Measurements from ENCODE around the gene PTPRN2. TPM values are rescaled to one million over a fixed set of nuclear protein-coding genes. Genes with fewer than 3 reads are reported as not detected.

Gene PTPRN2
- total RNA-seq, 4 donors from 2014 or later, result 6.6 to 10.7 (median 8.2) TPM

- no peak overlapping the region for H3K27ac ChIP-seq
These were observed 38.9 kb downstream of the PTPRN2 start for GRCh38 chr7:158548726-158549125.

GRCh38 chr7:158547817-158548216, 39.8 kb downstream of the PTPRN2 start:
- H3K27me3 ChIP-seq, result no peaks in the 10 kb centered on the region
- peaks cover 0 to 14% (median 0%) of the 10 kb centered on the region in 4 donors for H3K4me1 ChIP-seq
- DNase-seq (ENCODE audit: low spot score in 2 of 2), result no peak
- TF ChIP-seq EP300 (IDR thresholded peaks at IDR 0.05), result no peak
- no peak for TF ChIP-seq CTCF (IDR thresholded peaks at IDR 0.05)
- no peak overlapping the region for H3K27ac ChIP-seq
- no peak overlapping the region for H3K4me3 ChIP-seq
- no peaks in the 10 kb centered on the region for H3K9me3 ChIP-seq
- no peaks in the 10 kb centered on the region for H3K36me3 ChIP-seq
- WGBS, 2 donors, result 79 to 80% methylated on average over 5 to 9 of the region's 9 CpGs

More at GRCh38 chr7:158548726-158549125, 38.9 kb downstream of the PTPRN2 start:
- Histone ChIP-seq H3K4me1 (peaks cover 0 to 14% (median 0%) of the 10 kb centered on the region in 4 donors), H3K4me3 (no peak overlapping the region), H3K27me3 (no peaks in the 10 kb centered on the region), H3K9me3 (no peaks in the 10 kb centered on the region), H3K36me3 (no peaks in the 10 kb centered on the region)
- TF ChIP-seq EP300 (IDR thresholded peaks at IDR 0.05), result no peak
- no peak for TF ChIP-seq CTCF (IDR thresholded peaks at IDR 0.05)
- TF ChIP-seq POLR2A (IDR thresholded peaks at IDR 0.05), result no peak
- 85 to 86% methylated on average over 14 of the region's 14 CpGs for WGBS, 2 donors
- DNase-seq (ENCODE audit: low spot score in 2 of 2), result no peak

GRCh38 chr7:158546626-158547025, 41.0 kb downstream of the PTPRN2 start:
- Histone ChIP-seq H3K36me3 (no peaks in the 10 kb centered on the region), H3K27ac (no peak overlapping the region), H3K9me3 (no peaks in the 10 kb centered on the region), H3K4me1 (peaks cover 0 to 14% (median 0%) of the 10 kb centered on the region in 4 donors), H3K27me3 (no peaks in the 10 kb centered on the region), H3K4me3 (no peak overlapping the region)
- 87 to 92% methylated on average over 8 to 10 of the region's 11 CpGs for WGBS, 2 donors
- TF ChIP-seq POLR2A (IDR thresholded peaks at IDR 0.05), result no peak
- TF ChIP-seq EP300 (IDR thresholded peaks at IDR 0.05), result no peak
- TF ChIP-seq CTCF (IDR thresholded peaks at IDR 0.05), result no peak
- DNase-seq (ENCODE audit: low spot score in 2 of 2), result no peak

- TF ChIP-seq CTCF (IDR thresholded peaks at IDR 0.05) (no peak), EP300 (IDR thresholded peaks at IDR 0.05) (no peak), POLR2A (IDR thresholded peaks at IDR 0.05) (no peak)
- H3K27ac ChIP-seq, result no peak overlapping the region
- 85 to 90% methylated on average over 13 to 16 of the region's 16 CpGs for WGBS, 2 donors
- DNase-seq (ENCODE audit: low spot score in 2 of 2), result no peak
- H3K9me3 ChIP-seq, result no peaks in the 10 kb centered on the region
- no peaks in the 10 kb centered on the region for H3K27me3 ChIP-seq
- H3K4me1 ChIP-seq, result peaks cover 0 to 14% (median 0%) of the 10 kb centered on the region in 4 donors
- H3K36me3 ChIP-seq, result no peaks in the 10 kb centered on the region
- no peak overlapping the region for H3K4me3 ChIP-seq
These were observed 41.4 kb downstream of the PTPRN2 start for GRCh38 chr7:158546214-158546613.

GRCh38 chr7:158544708-158545107, 42.9 kb downstream of the PTPRN2 start:
- H3K27me3 ChIP-seq, result no peaks in the 10 kb centered on the region
- H3K36me3 ChIP-seq, result no peaks in the 10 kb centered on the region
- TF ChIP-seq EP300 (IDR thresholded peaks at IDR 0.05), result no peak
- DNase-seq (ENCODE audit: low spot score in 2 of 2), result no peak
- H3K9me3 ChIP-seq, result no peaks in the 10 kb centered on the region
- H3K4me3 ChIP-seq, result no peak overlapping the region
- WGBS, 2 donors, result 76 to 81% methylated on average over 7 to 8 of the region's 8 CpGs
- no peak overlapping the region for H3K27ac ChIP-seq
- peaks cover 0 to 11% (median 0%) of the 10 kb centered on the region in 4 donors for H3K4me1 ChIP-seq

- H3K27me3 ChIP-seq, result no peaks in the 10 kb centered on the region
- H3K27ac ChIP-seq, result no peak overlapping the region
- no peak for DNase-seq (ENCODE audit: low spot score in 2 of 2)
- H3K4me3 ChIP-seq, result no peak overlapping the region
- no peak for TF ChIP-seq POLR2A (IDR thresholded peaks at IDR 0.05)
- no peak for TF ChIP-seq CTCF (IDR thresholded peaks at IDR 0.05)
- no peak for TF ChIP-seq EP300 (IDR thresholded peaks at IDR 0.05)
- H3K9me3 ChIP-seq, result no peaks in the 10 kb centered on the region
- 88 to 89% methylated on average over 11 of the region's 11 CpGs for WGBS, 2 donors
- H3K36me3 ChIP-seq, result no peaks in the 10 kb centered on the region
- H3K4me1 ChIP-seq, result peaks cover 0 to 2% (median 0%) of the 10 kb centered on the region in 4 donors
These were observed 43.8 kb downstream of the PTPRN2 start for GRCh38 chr7:158543840-158544239.
